PC-3 (cell line): ENCODE results near the gene JPT1.

Source experiments
- EZH2 ChIP-seq: fragments of 300-600 bp; sonication (generic); IDR thresholded peaks from one replicate; pipeline ENCODE4 v1.6.1; 2017; ENCODE audit warnings: antibody characterized with exemption, mild to moderate bottlenecking, low read length; ENCODE audit not compliant: unreplicated experiment
- TF ChIP-seq, protein P1 (sequence below): fragments of 300-600 bp; sonication (generic); conservative IDR thresholded peaks from 2 replicates; pipeline ENCODE4 v1.5.1; 2017; ENCODE audit warnings: antibody characterized with exemption, low read depth, mild to moderate bottlenecking, low read length

DNA sequence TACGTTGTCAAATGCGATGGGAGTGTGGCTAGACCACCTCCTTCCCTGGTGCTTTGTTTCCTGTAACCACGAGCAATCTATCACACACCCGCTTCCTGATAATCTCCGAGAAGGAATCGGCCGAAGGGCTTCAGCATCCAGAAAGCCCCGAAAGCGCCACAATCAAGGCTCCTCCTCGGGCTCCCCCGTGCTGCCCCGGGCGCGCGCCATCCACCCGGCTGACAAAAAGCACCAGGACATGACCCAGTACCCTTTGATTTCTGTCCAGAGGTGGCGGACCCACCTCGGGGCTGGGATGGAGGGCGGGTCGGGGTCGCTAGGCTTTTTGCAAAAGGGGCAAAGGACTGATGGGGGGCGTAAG lies 45.3 kb downstream of the JPT1 start:
- TF ChIP-seq, protein P1, sequence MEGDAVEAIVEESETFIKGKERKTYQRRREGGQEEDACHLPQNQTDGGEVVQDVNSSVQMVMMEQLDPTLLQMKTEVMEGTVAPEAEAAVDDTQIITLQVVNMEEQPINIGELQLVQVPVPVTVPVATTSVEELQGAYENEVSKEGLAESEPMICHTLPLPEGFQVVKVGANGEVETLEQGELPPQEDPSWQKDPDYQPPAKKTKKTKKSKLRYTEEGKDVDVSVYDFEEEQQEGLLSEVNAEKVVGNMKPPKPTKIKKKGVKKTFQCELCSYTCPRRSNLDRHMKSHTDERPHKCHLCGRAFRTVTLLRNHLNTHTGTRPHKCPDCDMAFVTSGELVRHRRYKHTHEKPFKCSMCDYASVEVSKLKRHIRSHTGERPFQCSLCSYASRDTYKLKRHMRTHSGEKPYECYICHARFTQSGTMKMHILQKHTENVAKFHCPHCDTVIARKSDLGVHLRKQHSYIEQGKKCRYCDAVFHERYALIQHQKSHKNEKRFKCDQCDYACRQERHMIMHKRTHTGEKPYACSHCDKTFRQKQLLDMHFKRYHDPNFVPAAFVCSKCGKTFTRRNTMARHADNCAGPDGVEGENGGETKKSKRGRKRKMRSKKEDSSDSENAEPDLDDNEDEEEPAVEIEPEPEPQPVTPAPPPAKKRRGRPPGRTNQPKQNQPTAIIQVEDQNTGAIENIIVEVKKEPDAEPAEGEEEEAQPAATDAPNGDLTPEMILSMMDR = no peak
- TF ChIP-seq EZH2 = no peak
